Activated CD8-positive, alpha-beta memory T cell treated with anti-CD3 and anti-CD28 coated beads, Interleukin-2, amount 10 ng/mL, durations not matched to agents 7 days and 5 days (primary cell): ENCODE data around the gene ADSL. TPM values are rescaled to one million over a fixed set of nuclear protein-coding genes. Genes with fewer than 3 reads are reported as not detected.

Source experiments
- ATAC-seq: fragments of 150-1000 bp; cut with Tn5 transposase; one replicate; pipeline ENCODE4 v1.10.0; 2021; ENCODE audit warnings: moderate library complexity
- CTCF ChIA-PET: fragments of 350-600 bp; sonication (Branson Sonifier 250); formaldehyde crosslinking; loops from one replicate; lab custom pipeline; 2021; ENCODE audit warnings: antibody characterized with exemption; lab: Charles Lee
- DNase-seq: peaks from one replicate; pipeline ENCODE4 v3.0.0-alpha.2; 2020
- H3K27ac Mint-ChIP-seq: one replicate; pipeline ENCODE4 v1.8.0; 2021; ENCODE audit warnings: mild to moderate bottlenecking, mixed read lengths
- H3K27me3 Mint-ChIP-seq: one replicate; pipeline ENCODE4 v1.8.0; 2021; ENCODE audit warnings: mixed read lengths
- H3K36me3 Mint-ChIP-seq: one replicate; pipeline ENCODE4 v1.8.0; 2021; ENCODE audit warnings: mild to moderate bottlenecking, mixed read lengths
- H3K4me1 Mint-ChIP-seq: one replicate; pipeline ENCODE4 v1.8.0; 2021; ENCODE audit warnings: mixed read lengths
- H3K4me3 Mint-ChIP-seq: one replicate; pipeline ENCODE4 v1.8.0; 2021; ENCODE audit warnings: mild to moderate bottlenecking, moderate library complexity, mixed read lengths
- H3K9me3 Mint-ChIP-seq: one replicate; pipeline ENCODE4 v1.8.0; 2022; ENCODE audit warnings: low read depth, mixed read lengths
- total RNA-seq, 2 experiments: library from RNA; stranded (reverse); gene quantifications; one replicate each; pipeline ENCODE4 v1.2.3, GENCODE V29; 2021

ADSL gene
- total RNA-seq, 2 experiments from 2014 or later: 98.3 to 109 TPM

DNA sequence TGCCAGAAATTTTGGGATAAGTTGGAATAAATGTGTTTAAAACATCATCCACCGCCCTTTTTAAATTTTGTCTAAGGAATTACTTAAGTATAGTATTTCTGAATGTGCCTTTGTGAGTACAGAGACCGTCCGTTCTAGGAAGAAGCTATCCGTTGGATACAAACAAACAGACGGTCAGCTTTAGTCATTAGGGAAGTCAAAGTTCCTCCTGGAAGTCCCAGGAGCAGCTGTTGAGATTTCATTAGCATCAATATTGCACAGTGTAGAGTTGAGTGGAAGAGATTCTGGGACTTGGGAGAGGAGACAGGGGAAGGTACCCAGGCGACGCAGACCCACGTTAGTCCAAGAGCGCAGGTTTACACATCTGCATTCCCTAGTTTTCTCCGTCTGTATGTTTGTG is 15.7 kb upstream of the ADSL start:
- peaks cover 18% of the 10 kb centered on the region for H3K36me3 Mint-ChIP-seq
- H3K27ac Mint-ChIP-seq: no peak overlapping the region
- H3K4me1 Mint-ChIP-seq: peaks cover 79% of the 10 kb centered on the region

DNA sequence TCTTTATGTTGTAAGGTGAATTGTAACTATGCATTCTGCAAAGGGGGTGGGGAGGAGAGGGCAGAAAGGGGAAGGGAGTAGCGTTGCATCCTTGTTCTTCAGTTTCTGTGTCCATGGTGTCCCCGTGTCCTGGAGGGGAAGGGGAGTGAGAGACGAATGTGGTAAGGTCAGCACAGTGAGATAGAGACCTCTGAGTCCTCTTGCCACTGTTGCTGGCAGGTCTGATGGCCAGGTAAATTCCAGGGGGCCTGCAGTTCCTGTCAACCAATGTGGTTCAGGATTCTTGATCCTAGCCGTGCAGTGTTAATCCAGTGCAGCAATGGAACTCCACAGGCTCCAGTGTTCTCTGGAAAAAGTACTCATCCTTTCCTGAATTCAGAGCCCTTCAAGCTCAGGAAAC is 14.6 kb upstream of the ADSL start:
- Mint-ChIP-seq H3K36me3 (peaks cover 17% of the 10 kb centered on the region), H3K4me1 (peaks cover 86% of the 10 kb centered on the region), H3K4me3 (no peak overlapping the region), H3K9me3 (no peaks in the 10 kb centered on the region), H3K27me3 (no peaks in the 10 kb centered on the region), H3K27ac (peak overlapping the region; percentile 70)
- ATAC-seq (no peak), DNase-seq (no peak)
- CTCF ChIA-PET: interaction anchor here (0.7 to 0.9 kb wide), 2 partner anchors 16 to 798 kb away, joined by 3 read pairs; no protein-coding TSS in a partner anchor

More for the DNA sequence above, 15.7 kb upstream of the ADSL start:
- ATAC-seq (no peak), DNase-seq (no peak)
- CTCF ChIA-PET: interaction anchor here (1.7 kb wide), 1 partner anchor 18 kb away, joined by 9 read pairs; no protein-coding TSS in a partner anchor
- Mint-ChIP-seq H3K27me3 (no peaks in the 10 kb centered on the region), H3K4me3 (no peak overlapping the region), H3K9me3 (no peaks in the 10 kb centered on the region)

GRCh38 chr22:40332319-40332781 is 13.9 kb upstream of the ADSL start:
- no peak for DNase-seq
- CTCF ChIA-PET: no interaction called here
- peaks cover 11% of the 10 kb centered on the region for H3K36me3 Mint-ChIP-seq
- H3K27ac Mint-ChIP-seq: peak overlapping the region; percentile 70
- H3K4me1 Mint-ChIP-seq: peaks cover 85% of the 10 kb centered on the region
- no peaks in the 10 kb centered on the region for H3K9me3 Mint-ChIP-seq
- peak overlapping the region; percentile 22 for H3K4me3 Mint-ChIP-seq
- no peaks in the 10 kb centered on the region for H3K27me3 Mint-ChIP-seq
- ATAC-seq: peak; percentile 35

- H3K4me3 Mint-ChIP-seq: no peak overlapping the region
- CTCF ChIA-PET: interaction anchor here (3.7 kb wide), 1 partner anchor 13 kb away, joined by 25 read pairs; the partner anchor contains the start of gene ADSL
- no peak for ATAC-seq
- no peaks in the 10 kb centered on the region for H3K9me3 Mint-ChIP-seq
- no peaks in the 10 kb centered on the region for H3K27me3 Mint-ChIP-seq
- H3K27ac Mint-ChIP-seq: peak overlapping the region; percentile 80
- H3K4me1 Mint-ChIP-seq: peaks cover 76% of the 10 kb centered on the region
- peaks cover 15% of the 10 kb centered on the region for H3K36me3 Mint-ChIP-seq
- no peak for DNase-seq
Measured at GRCh38 chr22:40334060-40334459, 12.2 kb upstream of the ADSL start.

GRCh38 chr22:40334899-40335298 is 11.4 kb upstream of the ADSL start:
- Mint-ChIP-seq H3K9me3 (no peaks in the 10 kb centered on the region), H3K27me3 (no peaks in the 10 kb centered on the region), H3K4me3 (peak overlapping the region; percentile 9), H3K36me3 (peaks cover 15% of the 10 kb centered on the region), H3K4me1 (peaks cover 71% of the 10 kb centered on the region), H3K27ac (peak overlapping the region; percentile 80)
- no peak for ATAC-seq
- DNase-seq: no peak
- CTCF ChIA-PET: interaction anchor here (0.7 to 3.7 kb wide), 4 partner anchors 12 to 892 kb away, joined by 3 to 25 read pairs (median 4); partner anchors contain the start of gene ADSL

- H3K4me1 Mint-ChIP-seq: peaks cover 71% of the 10 kb centered on the region
- ATAC-seq (no peak), DNase-seq (no peak)
- no peaks in the 10 kb centered on the region for H3K9me3 Mint-ChIP-seq
- peak overlapping the region; percentile 72 for H3K27ac Mint-ChIP-seq
- CTCF ChIA-PET: interaction anchor here (0.8 to 3.7 kb wide), 4 partner anchors 11 to 291 kb away, joined by 3 to 25 read pairs (median 4); partner anchors contain the start of gene ADSL
- no peaks in the 10 kb centered on the region for H3K27me3 Mint-ChIP-seq
- peaks cover 13% of the 10 kb centered on the region for H3K36me3 Mint-ChIP-seq
- H3K4me3 Mint-ChIP-seq: no peak overlapping the region
Measured at GRCh38 chr22:40335358-40335757, 10.9 kb upstream of the ADSL start.

- Mint-ChIP-seq H3K27me3 (no peaks in the 10 kb centered on the region), H3K9me3 (no peaks in the 10 kb centered on the region), H3K4me3 (no peak overlapping the region), H3K27ac (no peak overlapping the region), H3K4me1 (peaks cover 52% of the 10 kb centered on the region), H3K36me3 (peaks cover 6% of the 10 kb centered on the region)
- ATAC-seq: no peak
- no peak for DNase-seq
- CTCF ChIA-PET: no interaction called here
Measured at GRCh38 chr22:40340044-40340443, 6.3 kb upstream of the ADSL start.

DNA sequence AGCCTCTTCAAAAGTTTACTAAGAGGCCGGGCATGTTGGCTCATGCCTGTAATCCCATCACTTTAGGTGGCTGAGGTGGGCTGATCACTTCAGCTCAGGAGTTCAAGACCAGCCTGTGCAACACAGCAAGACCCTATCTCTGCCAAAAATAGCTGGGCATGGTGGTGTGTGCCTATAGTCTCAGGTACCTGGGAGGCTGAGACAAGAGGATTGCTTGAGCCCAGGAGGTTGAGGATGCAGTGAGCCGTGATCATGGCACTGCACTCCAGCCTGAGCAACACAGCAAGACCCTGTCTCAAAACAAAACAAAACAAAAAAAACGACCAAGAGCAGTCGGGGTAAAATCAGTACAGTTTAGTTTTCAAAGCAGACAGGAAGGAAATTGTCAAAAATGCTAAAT is 4.7 kb upstream of the ADSL start:
- no peak overlapping the region for H3K4me3 Mint-ChIP-seq
- CTCF ChIA-PET: no interaction called here

DNA sequence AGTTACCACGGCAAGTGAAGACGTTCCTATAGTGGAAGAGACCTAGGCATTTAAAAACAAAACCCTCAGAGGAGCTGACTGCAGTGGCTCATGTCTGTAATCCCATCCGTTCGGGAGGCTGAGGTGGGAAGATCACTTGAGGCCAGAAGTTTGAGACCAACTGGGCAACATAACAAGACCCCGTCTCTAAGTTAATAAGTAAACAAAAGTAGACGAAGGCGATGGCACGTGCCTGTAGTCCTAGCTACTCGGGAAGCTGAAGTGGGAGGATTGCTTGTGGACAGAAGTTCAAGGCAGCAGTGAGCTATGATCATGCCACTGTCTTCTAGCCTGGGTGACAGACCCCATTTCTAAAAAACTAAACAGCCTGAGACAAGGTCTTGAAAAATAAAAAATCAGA is 3.8 kb upstream of the ADSL start:
- no peak for ATAC-seq
- no peak for DNase-seq
- peak overlapping the region; percentile 22 for H3K27ac Mint-ChIP-seq
- peaks cover 7% of the 10 kb centered on the region for H3K36me3 Mint-ChIP-seq
- H3K4me3 Mint-ChIP-seq: no peak overlapping the region
- no peaks in the 10 kb centered on the region for H3K9me3 Mint-ChIP-seq
- H3K27me3 Mint-ChIP-seq: no peaks in the 10 kb centered on the region
- CTCF ChIA-PET: no interaction called here
- peaks cover 40% of the 10 kb centered on the region for H3K4me1 Mint-ChIP-seq

More for the DNA sequence above, 4.7 kb upstream of the ADSL start:
- no peaks in the 10 kb centered on the region for H3K9me3 Mint-ChIP-seq
- H3K36me3 Mint-ChIP-seq: peaks cover 8% of the 10 kb centered on the region
- no peak for DNase-seq
- peak overlapping the region; percentile 25 for H3K27ac Mint-ChIP-seq
- no peak for ATAC-seq
- H3K27me3 Mint-ChIP-seq: no peaks in the 10 kb centered on the region
- H3K4me1 Mint-ChIP-seq: peaks cover 44% of the 10 kb centered on the region

GRCh38 chr22:40345271-40345670 is 1.0 kb upstream of the ADSL start:
- H3K4me3 Mint-ChIP-seq: peak overlapping the region; percentile 99
- DNase-seq: no peak
- peaks cover 51% of the 10 kb centered on the region for H3K4me1 Mint-ChIP-seq
- CTCF ChIA-PET: interaction anchor here (0.6 to 4.1 kb wide), 14 partner anchors 10 to 382 kb away, joined by 3 to 30 read pairs (median 3); partner anchors contain the start of gene MRTFA
- no peaks in the 10 kb centered on the region for H3K27me3 Mint-ChIP-seq
- peaks cover 15% of the 10 kb centered on the region for H3K36me3 Mint-ChIP-seq
- peak overlapping the region; percentile 99 for H3K27ac Mint-ChIP-seq
- no peaks in the 10 kb centered on the region for H3K9me3 Mint-ChIP-seq
- no peak for ATAC-seq

DNA sequence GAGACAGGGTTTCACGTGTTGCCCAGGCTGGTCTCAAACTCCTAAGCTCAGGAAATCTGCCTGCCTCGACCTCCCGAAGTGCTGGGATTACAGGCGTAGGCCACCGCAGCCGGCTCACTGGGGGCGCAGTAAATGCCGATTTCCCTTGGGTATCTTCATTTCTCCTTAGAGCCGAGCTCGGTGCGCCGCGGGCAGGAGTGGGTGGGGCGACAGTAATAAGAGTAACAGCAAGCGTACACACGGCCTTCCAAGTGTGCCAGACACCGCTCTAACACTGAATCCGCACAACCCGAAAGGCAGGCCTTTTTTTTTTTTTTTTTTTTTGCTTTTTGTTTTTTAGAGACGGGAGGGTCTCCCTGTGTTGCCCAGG is 500 bp upstream of the ADSL start:
- Mint-ChIP-seq H3K4me3 (peak overlapping the region; percentile 99), H3K9me3 (no peaks in the 10 kb centered on the region), H3K27ac (peak overlapping the region; percentile 99), H3K27me3 (no peaks in the 10 kb centered on the region), H3K4me1 (peaks cover 50% of the 10 kb centered on the region), H3K36me3 (peaks cover 15% of the 10 kb centered on the region)
- peak; percentile 64 for DNase-seq
- ATAC-seq: peak; percentile 52
- CTCF ChIA-PET: interaction anchor here (0.7 to 4.3 kb wide), 14 partner anchors 10 to 817 kb away, joined by 3 to 30 read pairs (median 4); no protein-coding TSS in a partner anchor

DNA sequence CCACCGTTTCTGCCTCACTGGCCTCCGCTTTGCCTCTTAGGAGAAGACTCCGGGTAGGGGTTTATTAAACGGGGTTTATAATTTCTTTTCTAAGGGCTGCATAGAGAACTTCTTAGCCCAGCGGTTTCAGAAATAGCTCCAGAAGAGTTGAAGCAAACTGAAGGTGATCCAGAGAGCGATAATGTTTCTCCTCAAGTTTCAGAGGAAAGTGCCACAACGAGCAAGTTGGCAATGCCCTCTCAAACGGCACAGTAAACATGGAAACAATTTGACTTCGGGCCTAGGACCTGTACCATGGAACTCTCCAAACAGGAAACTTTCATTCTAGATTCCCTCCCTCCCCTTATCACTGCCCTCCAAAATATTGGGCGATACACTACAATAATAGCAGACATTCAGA is 1.0 kb downstream of the ADSL start:
- H3K4me1 Mint-ChIP-seq: peaks cover 42% of the 10 kb centered on the region
- H3K27ac Mint-ChIP-seq: peak overlapping the region; percentile 99
- CTCF ChIA-PET: interaction anchor here (0.7 to 4.3 kb wide), 44 partner anchors 9 to 813 kb away, joined by 3 to 30 read pairs (median 4); partner anchors contain the start of gene SGSM3
- ATAC-seq: no peak
- peaks cover 19% of the 10 kb centered on the region for H3K36me3 Mint-ChIP-seq
- peak overlapping the region; percentile 99 for H3K4me3 Mint-ChIP-seq
- H3K27me3 Mint-ChIP-seq: no peaks in the 10 kb centered on the region
- no peaks in the 10 kb centered on the region for H3K9me3 Mint-ChIP-seq
- no peak for DNase-seq

DNA sequence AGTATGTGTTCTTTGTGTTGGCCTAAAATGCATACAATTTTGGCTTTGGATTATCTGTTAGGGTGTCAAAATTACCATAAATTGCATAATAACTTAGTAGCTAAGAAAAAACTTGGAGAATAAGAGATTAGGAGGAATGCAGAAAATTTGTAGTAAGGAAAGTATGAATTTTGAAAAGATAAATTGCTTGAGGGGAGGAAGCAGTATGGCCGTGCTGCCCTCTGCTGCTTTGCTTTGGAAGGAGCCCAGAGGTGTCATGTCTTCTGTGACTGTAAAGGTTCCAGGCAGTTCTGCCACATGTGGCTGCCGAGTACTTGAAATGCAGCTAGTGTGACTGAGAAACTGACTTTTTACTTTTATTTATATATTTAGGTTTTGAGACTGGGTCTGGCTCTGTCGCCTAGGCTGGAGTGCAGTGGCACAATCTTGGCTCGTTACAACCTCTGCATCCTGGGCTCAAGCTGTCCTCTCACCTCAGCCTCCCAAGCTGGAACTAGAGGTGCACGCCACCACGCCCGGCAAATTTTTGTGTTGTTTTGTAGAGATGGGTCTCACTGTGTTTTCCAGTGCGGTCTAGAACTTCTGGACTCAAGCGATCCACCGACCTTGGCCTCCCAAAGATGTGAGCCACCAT is 1.8 kb downstream of the ADSL start:
- Mint-ChIP-seq H3K36me3 (peaks cover 23% of the 10 kb centered on the region), H3K27ac (peak overlapping the region; percentile 99), H3K4me1 (peaks cover 35% of the 10 kb centered on the region), H3K9me3 (no peaks in the 10 kb centered on the region), H3K4me3 (peak overlapping the region; percentile 99), H3K27me3 (no peaks in the 10 kb centered on the region)
- DNase-seq (peak; percentile 83), ATAC-seq (peak; percentile 40)
- CTCF ChIA-PET: interaction anchor here (0.7 to 4.3 kb wide), 57 partner anchors 10 to 814 kb away, joined by 3 to 30 read pairs (median 4); partner anchors contain the start of genes SGSM3 and TNRC6B
